Measurements from ENCODE around the gene NTMT1. TPM values are rescaled to one million over a fixed set of nuclear protein-coding genes. Genes with fewer than 3 reads are reported as not detected.

NTMT1 gene
- polyA plus RNA-seq, 2 of the 4 experiments (the other 2 are of a cell fraction) = 49.4 to 92.2 TPM

GRCh38 chr9:129643706-129644105 is 17.7 kb downstream of the NTMT1 start:
- Histone ChIP-seq H3K4me3 (no peak overlapping the region), H3K9me3 (no peaks in the 10 kb centered on the region), H3K4me1 (peaks cover 18% of the 10 kb centered on the region), H3K27ac (no peak overlapping the region), H3K4me2 (no peak overlapping the region)
- FAIRE-seq (no peak), ATAC-seq (no peak), DNase-seq (ENCODE audit: low read depth in 1 of 2, low spot score in 1 of 2) (no peak)
- POLR2A ChIA-PET = no interaction called here
- CTCF ChIA-PET = interaction anchor here (0.5 to 26.2 kb wide), 16 partner anchors 8 to 636 kb away, joined by 3 to 947 read pairs (median 19); partner anchors contain the start of gene NTMT1
- WGBS (ENCODE audit: missing lambda C conversion rate) = 90% methylated on average over 10 of the region's 10 CpGs
- TF ChIP-seq JUNB (IDR thresholded peaks at IDR 0.05) = no peak

DNA sequence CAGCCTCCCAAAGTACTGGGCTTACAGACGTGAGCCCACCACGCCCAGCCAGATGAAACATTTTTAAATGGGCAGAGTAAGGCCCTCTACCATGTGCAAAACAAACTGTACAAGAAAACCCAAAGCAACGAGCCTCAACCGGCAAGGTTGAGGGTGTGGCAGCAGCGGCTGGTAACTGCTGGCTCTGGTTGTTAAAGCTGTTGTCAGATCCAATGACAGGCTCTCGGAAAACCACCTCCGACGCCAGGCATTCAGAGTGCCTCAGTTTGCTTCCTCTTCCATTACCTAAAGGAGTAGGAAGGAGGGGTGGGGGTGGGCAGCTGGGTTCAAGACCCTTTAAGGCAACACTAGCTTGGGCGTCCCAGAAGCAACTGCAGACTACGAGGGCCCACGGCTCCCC is 18.4 kb downstream of the NTMT1 start:
- POLR2A ChIA-PET = no interaction called here

GRCh38 chr9:129644902-129645301 is 18.9 kb downstream of the NTMT1 start:
- WGBS (ENCODE audit: missing lambda C conversion rate) = 73% methylated on average over 14 of the region's 17 CpGs
- TF ChIP-seq, protein P1, sequence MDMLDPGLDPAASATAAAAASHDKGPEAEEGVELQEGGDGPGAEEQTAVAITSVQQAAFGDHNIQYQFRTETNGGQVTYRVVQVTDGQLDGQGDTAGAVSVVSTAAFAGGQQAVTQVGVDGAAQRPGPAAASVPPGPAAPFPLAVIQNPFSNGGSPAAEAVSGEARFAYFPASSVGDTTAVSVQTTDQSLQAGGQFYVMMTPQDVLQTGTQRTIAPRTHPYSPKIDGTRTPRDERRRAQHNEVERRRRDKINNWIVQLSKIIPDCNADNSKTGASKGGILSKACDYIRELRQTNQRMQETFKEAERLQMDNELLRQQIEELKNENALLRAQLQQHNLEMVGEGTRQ (IDR thresholded peaks at IDR 0.05) = peak; percentile 38; the same call in 1 of the 2 replicates
- TF ChIP-seq MAFK (IDR thresholded peaks at IDR 0.05; ENCODE audit: partially characterized antibody) = no peak
- FAIRE-seq = no peak
- no peaks in the 10 kb centered on the region for H3K9me3 ChIP-seq
- H3K4me1 ChIP-seq = peaks cover 16% of the 10 kb centered on the region
- H3K4me3 ChIP-seq = no peak overlapping the region
- no peak overlapping the region for H3K27ac ChIP-seq
- ChIA-PET POLR2A (no interaction called here), CTCF (interaction anchor here (1.4 to 11.2 kb wide), 4 partner anchors 69 to 141 kb away, joined by 4 to 251 read pairs (median 78); no protein-coding TSS in a partner anchor)
- DNase-seq (ENCODE audit: low read depth in 1 of 2, low spot score in 1 of 2) = no peak
- no peak overlapping the region for H3K4me2 ChIP-seq
- ATAC-seq = no peak

More for the DNA sequence above, 18.4 kb downstream of the NTMT1 start:
- Histone ChIP-seq H3K4me1 (peaks cover 18% of the 10 kb centered on the region), H3K9me3 (no peaks in the 10 kb centered on the region), H3K27ac (no peak overlapping the region), H3K4me3 (no peak overlapping the region), H3K4me2 (no peak overlapping the region)
- TF ChIP-seq, protein P2, sequence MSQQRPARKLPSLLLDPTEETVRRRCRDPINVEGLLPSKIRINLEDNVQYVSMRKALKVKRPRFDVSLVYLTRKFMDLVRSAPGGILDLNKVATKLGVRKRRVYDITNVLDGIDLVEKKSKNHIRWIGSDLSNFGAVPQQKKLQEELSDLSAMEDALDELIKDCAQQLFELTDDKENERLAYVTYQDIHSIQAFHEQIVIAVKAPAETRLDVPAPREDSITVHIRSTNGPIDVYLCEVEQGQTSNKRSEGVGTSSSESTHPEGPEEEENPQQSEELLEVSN (IDR thresholded peaks at IDR 0.05; ENCODE audit: borderline replicate concordance, low read depth) = no peak
- no peak for TF ChIP-seq ATOH8 (CRISPR knock-in tag; IDR thresholded peaks at IDR 0.05; ENCODE audit: low read depth)
- no peak for TF ChIP-seq TFCP2L1 (CRISPR knock-in tag; IDR thresholded peaks at IDR 0.05)
- TF ChIP-seq MAX (IDR thresholded peaks at IDR 0.05) = no peak
- ATAC-seq (no peak), DNase-seq (ENCODE audit: low read depth in 1 of 2, low spot score in 1 of 2) (no peak), FAIRE-seq (no peak)
- 78% methylated on average over 9 of the region's 11 CpGs for whole genome bisulfite sequencing (ENCODE audit: missing lambda C conversion rate)
- CTCF ChIA-PET = interaction anchor here (0.6 to 26.2 kb wide), 7 partner anchors 16 to 636 kb away, joined by 4 to 947 read pairs (median 103); partner anchors contain the start of gene NTMT1

DNA sequence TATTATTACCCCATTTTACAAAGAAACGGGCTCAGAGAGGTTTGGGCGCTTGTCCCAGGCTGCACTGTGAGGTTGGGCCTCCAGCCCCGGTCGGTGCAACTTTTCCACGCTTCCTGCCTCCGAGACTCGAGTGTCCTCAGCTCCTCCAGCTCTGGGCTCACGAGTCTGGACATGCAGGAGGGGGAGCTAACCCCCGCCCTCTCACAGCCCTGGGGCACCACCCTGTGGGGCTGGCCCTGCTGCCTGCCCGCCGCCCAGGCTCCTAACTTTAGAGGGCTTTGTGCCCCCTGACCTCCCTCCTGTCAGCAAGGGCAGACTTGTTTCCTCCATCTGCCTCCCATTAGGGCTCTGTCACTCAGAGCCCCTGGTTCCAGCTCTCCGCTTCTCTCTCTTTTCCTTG is 20.3 kb downstream of the NTMT1 start:
- TF ChIP-seq ZFP36 (IDR thresholded peaks at IDR 0.05; ENCODE audit: borderline replicate concordance, partially characterized antibody) = no peak
- no peak for TF ChIP-seq HEYL (CRISPR knock-in tag; IDR thresholded peaks at IDR 0.05)
- no peak for TF ChIP-seq TFCP2L1 (CRISPR knock-in tag; IDR thresholded peaks at IDR 0.05)
- no peak for TF ChIP-seq HDAC2 (IDR thresholded peaks at IDR 0.05)
- TF ChIP-seq ESRRA (IDR thresholded peaks at IDR 0.05; ENCODE audit: borderline replicate concordance, low read length) = no peak
- TF ChIP-seq HOXB13 (CRISPR knock-in tag; IDR thresholded peaks at IDR 0.05; ENCODE audit: low read depth) = no peak
- no peak for TF ChIP-seq HMGXB4 (CRISPR knock-in tag; IDR thresholded peaks at IDR 0.05; ENCODE audit: borderline replicate concordance)
- no peak for TF ChIP-seq CHD2 (IDR thresholded peaks at IDR 0.05; ENCODE audit: low read length, partially characterized antibody)
- no peak for TF ChIP-seq BHLHE40 (IDR thresholded peaks at IDR 0.05; ENCODE audit: low read depth, low read length)
- TF ChIP-seq, protein P3, sequence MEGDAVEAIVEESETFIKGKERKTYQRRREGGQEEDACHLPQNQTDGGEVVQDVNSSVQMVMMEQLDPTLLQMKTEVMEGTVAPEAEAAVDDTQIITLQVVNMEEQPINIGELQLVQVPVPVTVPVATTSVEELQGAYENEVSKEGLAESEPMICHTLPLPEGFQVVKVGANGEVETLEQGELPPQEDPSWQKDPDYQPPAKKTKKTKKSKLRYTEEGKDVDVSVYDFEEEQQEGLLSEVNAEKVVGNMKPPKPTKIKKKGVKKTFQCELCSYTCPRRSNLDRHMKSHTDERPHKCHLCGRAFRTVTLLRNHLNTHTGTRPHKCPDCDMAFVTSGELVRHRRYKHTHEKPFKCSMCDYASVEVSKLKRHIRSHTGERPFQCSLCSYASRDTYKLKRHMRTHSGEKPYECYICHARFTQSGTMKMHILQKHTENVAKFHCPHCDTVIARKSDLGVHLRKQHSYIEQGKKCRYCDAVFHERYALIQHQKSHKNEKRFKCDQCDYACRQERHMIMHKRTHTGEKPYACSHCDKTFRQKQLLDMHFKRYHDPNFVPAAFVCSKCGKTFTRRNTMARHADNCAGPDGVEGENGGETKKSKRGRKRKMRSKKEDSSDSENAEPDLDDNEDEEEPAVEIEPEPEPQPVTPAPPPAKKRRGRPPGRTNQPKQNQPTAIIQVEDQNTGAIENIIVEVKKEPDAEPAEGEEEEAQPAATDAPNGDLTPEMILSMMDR (IDR thresholded peaks at IDR 0.05) = no peak
- no peak for TF ChIP-seq CBX2 (IDR thresholded peaks at IDR 0.05; ENCODE audit: borderline replicate concordance, low read depth)
- TF ChIP-seq, protein P4, sequence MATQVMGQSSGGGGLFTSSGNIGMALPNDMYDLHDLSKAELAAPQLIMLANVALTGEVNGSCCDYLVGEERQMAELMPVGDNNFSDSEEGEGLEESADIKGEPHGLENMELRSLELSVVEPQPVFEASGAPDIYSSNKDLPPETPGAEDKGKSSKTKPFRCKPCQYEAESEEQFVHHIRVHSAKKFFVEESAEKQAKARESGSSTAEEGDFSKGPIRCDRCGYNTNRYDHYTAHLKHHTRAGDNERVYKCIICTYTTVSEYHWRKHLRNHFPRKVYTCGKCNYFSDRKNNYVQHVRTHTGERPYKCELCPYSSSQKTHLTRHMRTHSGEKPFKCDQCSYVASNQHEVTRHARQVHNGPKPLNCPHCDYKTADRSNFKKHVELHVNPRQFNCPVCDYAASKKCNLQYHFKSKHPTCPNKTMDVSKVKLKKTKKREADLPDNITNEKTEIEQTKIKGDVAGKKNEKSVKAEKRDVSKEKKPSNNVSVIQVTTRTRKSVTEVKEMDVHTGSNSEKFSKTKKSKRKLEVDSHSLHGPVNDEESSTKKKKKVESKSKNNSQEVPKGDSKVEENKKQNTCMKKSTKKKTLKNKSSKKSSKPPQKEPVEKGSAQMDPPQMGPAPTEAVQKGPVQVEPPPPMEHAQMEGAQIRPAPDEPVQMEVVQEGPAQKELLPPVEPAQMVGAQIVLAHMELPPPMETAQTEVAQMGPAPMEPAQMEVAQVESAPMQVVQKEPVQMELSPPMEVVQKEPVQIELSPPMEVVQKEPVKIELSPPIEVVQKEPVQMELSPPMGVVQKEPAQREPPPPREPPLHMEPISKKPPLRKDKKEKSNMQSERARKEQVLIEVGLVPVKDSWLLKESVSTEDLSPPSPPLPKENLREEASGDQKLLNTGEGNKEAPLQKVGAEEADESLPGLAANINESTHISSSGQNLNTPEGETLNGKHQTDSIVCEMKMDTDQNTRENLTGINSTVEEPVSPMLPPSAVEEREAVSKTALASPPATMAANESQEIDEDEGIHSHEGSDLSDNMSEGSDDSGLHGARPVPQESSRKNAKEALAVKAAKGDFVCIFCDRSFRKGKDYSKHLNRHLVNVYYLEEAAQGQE (IDR thresholded peaks at IDR 0.05) = no peak
- no peak for TF ChIP-seq EHF (CRISPR knock-in tag; IDR thresholded peaks at IDR 0.05)
- CTCF ChIA-PET = interaction anchor here (0.8 to 11.2 kb wide), 6 partner anchors 9 to 503 kb away, joined by 3 to 251 read pairs (median 10); no protein-coding TSS in a partner anchor
- H3K4me3 ChIP-seq = no peak overlapping the region
- 79% methylated on average over 12 of the region's 12 CpGs for WGBS (ENCODE audit: missing lambda C conversion rate)
- no peak for FAIRE-seq
- H3K9me3 ChIP-seq = no peaks in the 10 kb centered on the region
- POLR2A ChIA-PET = interaction anchor here (0.6 kb wide), 1 partner anchor 10 kb away, joined by 3 read pairs; no protein-coding TSS in a partner anchor
- no peak for DNase-seq (ENCODE audit: low read depth in 1 of 2, low spot score in 1 of 2)
- H3K4me1 ChIP-seq = peaks cover 12% of the 10 kb centered on the region; the same call in 1 of the 3 replicates
- no peak overlapping the region for H3K4me2 ChIP-seq
- ATAC-seq = no peak
- H3K27ac ChIP-seq = no peak overlapping the region

All from A549 (cell line).